Adrenal gland (tissue), 5 donors: Measurements from ENCODE around the gene MALT1.

Experiments
- POLR2A ChIP-seq, 2 donors: fragments of 450-650 bp; IDR thresholded peaks; one replicate each; pipeline ENCODE4 v1.6.1; 2017; ENCODE audit warnings: antibody characterized with exemption in 2 of 2, mild to moderate bottlenecking in 2 of 2, moderate library complexity in 1 of 2
- TF ChIP-seq, protein P1 (sequence below), 6 experiments: fragments of 450-650 bp in 4 of 6; fragments of 200-600 bp in 2 of 6; sonication (generic) in 1 of 6; IDR thresholded peaks; 1 replicate in 5 of 6; 2 replicates in 1 of 6; pipeline versions ENCODE4 v1.5.1 to v1.8.0; 2016 to 2021; ENCODE audit warnings: antibody characterized with exemption in 6 of 6, mild to moderate bottlenecking in 2 of 6, moderate library complexity in 1 of 6
- donor health status: DM: no; HTN: no; CAD: no.

DNA sequence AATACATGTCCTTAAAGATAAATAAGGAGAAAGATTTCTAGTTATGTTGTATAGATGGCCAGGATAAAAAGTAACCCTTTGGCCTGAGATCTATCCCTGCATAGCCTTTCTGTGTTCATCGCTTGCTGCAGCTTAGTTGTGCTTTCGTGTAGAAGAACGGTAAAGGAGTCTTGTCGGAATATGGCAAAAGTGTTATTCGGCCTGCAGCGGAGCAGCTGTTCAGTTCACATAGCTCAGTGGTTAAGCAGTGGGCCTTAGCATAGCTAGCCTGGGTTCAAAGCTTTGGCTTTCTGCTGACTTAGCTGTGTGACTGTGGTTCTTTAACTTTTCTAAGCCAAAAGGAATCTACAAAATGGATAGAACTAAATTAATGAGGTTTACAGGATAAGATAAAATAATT, 55.4 kb downstream of the MALT1 start:
- TF ChIP-seq, protein P1, sequence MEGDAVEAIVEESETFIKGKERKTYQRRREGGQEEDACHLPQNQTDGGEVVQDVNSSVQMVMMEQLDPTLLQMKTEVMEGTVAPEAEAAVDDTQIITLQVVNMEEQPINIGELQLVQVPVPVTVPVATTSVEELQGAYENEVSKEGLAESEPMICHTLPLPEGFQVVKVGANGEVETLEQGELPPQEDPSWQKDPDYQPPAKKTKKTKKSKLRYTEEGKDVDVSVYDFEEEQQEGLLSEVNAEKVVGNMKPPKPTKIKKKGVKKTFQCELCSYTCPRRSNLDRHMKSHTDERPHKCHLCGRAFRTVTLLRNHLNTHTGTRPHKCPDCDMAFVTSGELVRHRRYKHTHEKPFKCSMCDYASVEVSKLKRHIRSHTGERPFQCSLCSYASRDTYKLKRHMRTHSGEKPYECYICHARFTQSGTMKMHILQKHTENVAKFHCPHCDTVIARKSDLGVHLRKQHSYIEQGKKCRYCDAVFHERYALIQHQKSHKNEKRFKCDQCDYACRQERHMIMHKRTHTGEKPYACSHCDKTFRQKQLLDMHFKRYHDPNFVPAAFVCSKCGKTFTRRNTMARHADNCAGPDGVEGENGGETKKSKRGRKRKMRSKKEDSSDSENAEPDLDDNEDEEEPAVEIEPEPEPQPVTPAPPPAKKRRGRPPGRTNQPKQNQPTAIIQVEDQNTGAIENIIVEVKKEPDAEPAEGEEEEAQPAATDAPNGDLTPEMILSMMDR (IDR thresholded peaks at IDR 0.05): no peak
- no peak for TF ChIP-seq POLR2A (IDR thresholded peaks at IDR 0.05)
